OCI-LY1 (cell line): ENCODE results near the gene LYRM9.
"Not testable (repeated sequence)": the region's sequence is repeated elsewhere in the genome, so short reads cannot be mapped to it uniquely, and the experiment has no call there.

Source experiments
- CTCF ChIP-seq: fragments of 200-600 bp; sonication (generic), shearing (Covaris generic); IDR thresholded peaks from 2 replicates; pipeline ENCODE4 v1.5.1; 2017; ENCODE audit warnings: mild to moderate bottlenecking, antibody characterized with exemption, low read length, moderate library complexity, mixed read lengths
- EZH2 ChIP-seq: fragments of 200-600 bp; sonication (generic), shearing (Covaris generic); IDR thresholded peaks from 2 replicates; pipeline ENCODE4 v1.8.0; 2017; ENCODE audit warnings: borderline replicate concordance, mixed run types, mild to moderate bottlenecking, antibody characterized with exemption, low read length, moderate library complexity, mixed read lengths

GRCh38 chr17:27840406-27840678 is 52.8 kb downstream of the LYRM9 start:
- not testable (repeated sequence) for TF ChIP-seq CTCF, EZH2
